Activated CD8-positive, alpha-beta memory T cell treated with anti-CD3 and anti-CD28 coated beads for 1 hour (primary cell): ENCODE results near the gene RABEP1.

ENCODE experiments used
- DNase-seq, 2 donors: peaks; one replicate each; pipeline ENCODE4 v3.0.0-alpha.2; 2020; ENCODE audit warnings: low read depth in 1 of 2; ENCODE audit errors: extremely low read depth in 1 of 2

The RABEP1 gene

GRCh38 chr17:5355421-5356129 lies 73.5 kb downstream of the RABEP1 start:
- no peak for DNase-seq

GRCh38 chr17:5361426-5361825 lies 79.3 kb downstream of the RABEP1 start:
- no peak for DNase-seq

- no peak for DNase-seq
These were observed 80.2 kb downstream of the RABEP1 start for GRCh38 chr17:5362162-5362811.

- no peak for DNase-seq
These were observed 82.1 kb downstream of the RABEP1 start for GRCh38 chr17:5364156-5364555.

- DNase-seq = no peak
These were observed 82.6 kb downstream of the RABEP1 start for GRCh38 chr17:5364696-5365095.

- DNase-seq = no peak
These were observed 83.7 kb downstream of the RABEP1 start for GRCh38 chr17:5365831-5366230.

GRCh38 chr17:5370411-5370810 lies 88.3 kb downstream of the RABEP1 start:
- DNase-seq = no peak

- DNase-seq = no peak
These were observed 91.0 kb downstream of the RABEP1 start for GRCh38 chr17:5373112-5373511.

- no peak for DNase-seq
These were observed 96.6 kb downstream of the RABEP1 start for GRCh38 chr17:5378566-5379207.

- DNase-seq = no peak
These were observed 97.4 kb downstream of the RABEP1 start for GRCh38 chr17:5379351-5380107.

GRCh38 chr17:5380491-5381135 lies 98.5 kb downstream of the RABEP1 start:
- DNase-seq = no peak

- no peak for DNase-seq
These were observed 99.5 kb downstream of the RABEP1 start for GRCh38 chr17:5381542-5381941.

- DNase-seq = no peak
These were observed 109.6 kb downstream of the RABEP1 start for GRCh38 chr17:5391678-5392077.

- no peak for DNase-seq
These were observed 114.5 kb downstream of the RABEP1 start for GRCh38 chr17:5396612-5397011.

- DNase-seq = no peak
These were observed 117.7 kb downstream of the RABEP1 start for GRCh38 chr17:5399767-5400166.

GRCh38 chr17:5405400-5405799 lies 123.3 kb downstream of the RABEP1 start:
- DNase-seq = no peak

- no peak for DNase-seq
These were observed 126.1 kb downstream of the RABEP1 start for GRCh38 chr17:5408186-5408585.

- DNase-seq = no peak
These were observed 128.6 kb downstream of the RABEP1 start for GRCh38 chr17:5410594-5411272.

- DNase-seq = no peak
These were observed 131.6 kb downstream of the RABEP1 start for GRCh38 chr17:5413682-5414081.

- no peak for DNase-seq
These were observed 134.8 kb downstream of the RABEP1 start for GRCh38 chr17:5416901-5417300.
